ENCODE measurements around the gene TNMD.

Gene TNMD

GRCh38 chrX:100609591-100609990 lies 24.9 kb downstream of the TNMD start:
- TF ChIP-seq, protein P1, sequence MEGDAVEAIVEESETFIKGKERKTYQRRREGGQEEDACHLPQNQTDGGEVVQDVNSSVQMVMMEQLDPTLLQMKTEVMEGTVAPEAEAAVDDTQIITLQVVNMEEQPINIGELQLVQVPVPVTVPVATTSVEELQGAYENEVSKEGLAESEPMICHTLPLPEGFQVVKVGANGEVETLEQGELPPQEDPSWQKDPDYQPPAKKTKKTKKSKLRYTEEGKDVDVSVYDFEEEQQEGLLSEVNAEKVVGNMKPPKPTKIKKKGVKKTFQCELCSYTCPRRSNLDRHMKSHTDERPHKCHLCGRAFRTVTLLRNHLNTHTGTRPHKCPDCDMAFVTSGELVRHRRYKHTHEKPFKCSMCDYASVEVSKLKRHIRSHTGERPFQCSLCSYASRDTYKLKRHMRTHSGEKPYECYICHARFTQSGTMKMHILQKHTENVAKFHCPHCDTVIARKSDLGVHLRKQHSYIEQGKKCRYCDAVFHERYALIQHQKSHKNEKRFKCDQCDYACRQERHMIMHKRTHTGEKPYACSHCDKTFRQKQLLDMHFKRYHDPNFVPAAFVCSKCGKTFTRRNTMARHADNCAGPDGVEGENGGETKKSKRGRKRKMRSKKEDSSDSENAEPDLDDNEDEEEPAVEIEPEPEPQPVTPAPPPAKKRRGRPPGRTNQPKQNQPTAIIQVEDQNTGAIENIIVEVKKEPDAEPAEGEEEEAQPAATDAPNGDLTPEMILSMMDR (IDR thresholded peaks at IDR 0.05; ENCODE audit: low read depth, low read length, missing control alignments) = no peak
- Histone ChIP-seq H3K27ac (no peak overlapping the region), H3K4me3 (ENCODE audit: low read depth, low read length) (no peak overlapping the region), H3K27me3 (replicated peaks) (no peaks in the 10 kb centered on the region), H3K36me3 (replicated peaks) (no peaks in the 10 kb centered on the region)
- in situ Hi-C loops (cut with HindIII; ENCODE audit: low pct_ligation_motif_present, low sequenced_read_pairs) = no loop called here
- no peak for DNase-seq

DNA sequence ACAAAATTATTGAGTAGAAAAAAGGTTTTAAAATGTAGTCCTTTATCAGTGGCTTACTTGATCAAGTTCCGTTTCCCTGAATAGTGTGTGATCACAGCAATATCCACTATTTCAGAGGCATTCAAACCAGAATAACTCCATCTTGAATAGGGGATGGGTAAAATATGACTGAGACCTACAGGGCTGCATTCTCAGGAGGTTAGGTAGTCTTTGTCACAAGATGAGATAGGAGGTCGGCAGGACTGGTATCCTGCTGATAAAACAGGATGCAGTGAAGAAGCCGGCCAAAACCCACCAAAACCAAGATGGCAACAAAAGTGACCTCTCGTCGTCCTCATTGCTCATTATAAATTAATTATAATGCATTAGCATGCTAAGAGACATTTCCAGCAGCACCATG lies 27.2 kb downstream of the TNMD start:
- H3K4me3 ChIP-seq (ENCODE audit: low read depth, low read length) = no peak overlapping the region
- H3K27me3 ChIP-seq (replicated peaks) = no peaks in the 10 kb centered on the region
- DNase-seq = no peak
- H3K27ac ChIP-seq = no peak overlapping the region
- no peaks in the 10 kb centered on the region for H3K36me3 ChIP-seq (replicated peaks)
- in situ Hi-C loops (cut with HindIII; ENCODE audit: low pct_ligation_motif_present, low sequenced_read_pairs) = no loop called here
- TF ChIP-seq, protein P1 (IDR thresholded peaks at IDR 0.05; ENCODE audit: low read depth, low read length, missing control alignments) = no peak

DNA sequence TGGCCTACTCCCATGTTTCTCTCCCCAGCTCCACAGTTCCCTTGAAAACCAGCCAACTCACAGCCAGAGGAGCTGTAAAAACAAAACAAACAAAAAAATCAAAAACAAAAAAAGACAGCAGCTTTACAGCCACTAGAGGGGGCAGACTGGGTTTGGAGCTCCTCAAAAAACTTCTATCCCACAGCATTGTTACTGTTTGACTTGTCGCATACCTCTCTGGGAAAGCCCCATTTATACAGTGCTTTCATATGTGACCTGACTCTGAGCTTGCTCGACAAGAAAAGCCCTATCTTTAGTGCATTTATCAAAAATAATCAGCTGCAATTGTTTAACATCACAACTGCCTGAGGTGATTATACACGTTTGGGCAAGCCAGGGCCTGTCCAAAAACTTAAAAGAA lies 30.3 kb downstream of the TNMD start:
- in situ Hi-C loops (cut with HindIII; ENCODE audit: low pct_ligation_motif_present, low sequenced_read_pairs) = no loop called here
- Histone ChIP-seq H3K27me3 (replicated peaks) (no peaks in the 10 kb centered on the region), H3K4me3 (ENCODE audit: low read depth, low read length) (no peak overlapping the region), H3K36me3 (replicated peaks) (no peaks in the 10 kb centered on the region), H3K27ac (no peak overlapping the region)
- TF ChIP-seq, protein P1 (IDR thresholded peaks at IDR 0.05; ENCODE audit: low read depth, low read length, missing control alignments) = peak; percentile 73
- peak; percentile 43 for DNase-seq

DNA sequence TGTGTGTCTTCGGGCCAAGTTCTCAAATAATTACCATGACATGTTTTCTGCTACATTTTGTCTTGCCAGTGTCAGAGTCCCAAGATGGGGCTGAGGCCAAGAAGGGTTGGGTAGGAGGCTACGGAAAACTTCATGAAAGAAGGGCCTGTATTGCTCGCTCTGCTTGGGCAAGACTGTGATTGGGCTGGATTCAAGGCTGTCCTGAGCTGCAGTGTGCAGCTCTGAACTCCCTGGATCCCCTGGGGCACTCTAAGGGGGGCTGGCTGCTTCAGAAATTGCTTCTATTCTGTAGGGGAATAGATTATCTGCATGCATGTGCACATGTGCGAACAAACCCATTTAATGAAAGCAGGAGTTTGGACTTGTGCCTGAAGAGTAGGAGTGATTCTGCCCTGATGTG lies 38.3 kb downstream of the TNMD start:
- TF ChIP-seq, protein P1 (IDR thresholded peaks at IDR 0.05; ENCODE audit: low read depth, low read length, missing control alignments) = no peak
- in situ Hi-C loops (cut with HindIII; ENCODE audit: low pct_ligation_motif_present, low sequenced_read_pairs) = no loop called here
- DNase-seq = no peak

DNA sequence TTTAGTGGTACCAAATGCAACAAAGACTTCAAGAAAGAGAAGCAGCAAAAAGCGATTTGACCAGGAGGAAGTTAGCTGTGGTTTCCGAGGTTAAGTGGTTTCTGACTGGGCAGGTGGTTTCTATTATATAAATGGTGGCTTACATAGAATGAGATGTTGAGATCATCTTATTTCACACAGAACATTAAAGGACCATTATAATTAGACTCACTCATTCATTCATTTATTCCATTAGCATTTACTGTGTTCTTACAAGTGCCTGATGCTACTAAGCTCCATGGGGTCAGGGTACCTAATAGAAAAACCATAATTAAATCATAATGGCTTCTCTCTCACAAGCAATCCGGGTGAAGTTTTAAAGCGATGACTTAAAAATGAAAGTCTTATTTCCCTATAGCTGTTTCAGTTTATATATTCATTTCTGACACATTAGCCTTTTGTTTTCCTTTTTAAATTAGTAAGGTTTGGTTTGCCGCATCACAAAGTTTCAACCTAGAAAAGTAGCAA lies 41.3 kb downstream of the TNMD start:
- no peak for DNase-seq
- in situ Hi-C loops (cut with HindIII; ENCODE audit: low pct_ligation_motif_present, low sequenced_read_pairs) = no loop called here
- TF ChIP-seq, protein P1 (IDR thresholded peaks at IDR 0.05; ENCODE audit: low read depth, low read length, missing control alignments) = no peak

More for the DNA sequence above, 38.3 kb downstream of the TNMD start:
- H3K27ac ChIP-seq = no peak overlapping the region
- H3K4me3 ChIP-seq (ENCODE audit: low read depth, low read length) = no peak overlapping the region
- H3K36me3 ChIP-seq (replicated peaks) = no peaks in the 10 kb centered on the region
- H3K27me3 ChIP-seq (replicated peaks) = no peaks in the 10 kb centered on the region

GRCh38 chrX:100635040-100635439 lies 50.3 kb downstream of the TNMD start:
- peak overlapping the region; percentile 73 for H3K4me3 ChIP-seq (ENCODE audit: low read depth, low read length)
- TF ChIP-seq, protein P1 (IDR thresholded peaks at IDR 0.05; ENCODE audit: low read depth, low read length, missing control alignments) = no peak
- H3K36me3 ChIP-seq (replicated peaks) = peaks cover 2% of the 10 kb centered on the region
- no peaks in the 10 kb centered on the region for H3K27me3 ChIP-seq (replicated peaks)
- no peak overlapping the region for H3K27ac ChIP-seq
- in situ Hi-C loops (cut with HindIII; ENCODE audit: low pct_ligation_motif_present, low sequenced_read_pairs) = no loop called here
- no peak for DNase-seq

More for the DNA sequence above, 41.3 kb downstream of the TNMD start:
- H3K4me3 ChIP-seq (ENCODE audit: low read depth, low read length) = no peak overlapping the region
- H3K27me3 ChIP-seq (replicated peaks) = no peaks in the 10 kb centered on the region
- no peaks in the 10 kb centered on the region for H3K36me3 ChIP-seq (replicated peaks)
- no peak overlapping the region for H3K27ac ChIP-seq

Data from brain microvascular endothelial cell (primary cell).